ENCODE data around the gene RUSC2.
"Not testable (repeated sequence)": the region's sequence is repeated elsewhere in the genome, so short reads cannot be mapped to it uniquely, and the experiment has no call there.

RUSC2 gene

DNA sequence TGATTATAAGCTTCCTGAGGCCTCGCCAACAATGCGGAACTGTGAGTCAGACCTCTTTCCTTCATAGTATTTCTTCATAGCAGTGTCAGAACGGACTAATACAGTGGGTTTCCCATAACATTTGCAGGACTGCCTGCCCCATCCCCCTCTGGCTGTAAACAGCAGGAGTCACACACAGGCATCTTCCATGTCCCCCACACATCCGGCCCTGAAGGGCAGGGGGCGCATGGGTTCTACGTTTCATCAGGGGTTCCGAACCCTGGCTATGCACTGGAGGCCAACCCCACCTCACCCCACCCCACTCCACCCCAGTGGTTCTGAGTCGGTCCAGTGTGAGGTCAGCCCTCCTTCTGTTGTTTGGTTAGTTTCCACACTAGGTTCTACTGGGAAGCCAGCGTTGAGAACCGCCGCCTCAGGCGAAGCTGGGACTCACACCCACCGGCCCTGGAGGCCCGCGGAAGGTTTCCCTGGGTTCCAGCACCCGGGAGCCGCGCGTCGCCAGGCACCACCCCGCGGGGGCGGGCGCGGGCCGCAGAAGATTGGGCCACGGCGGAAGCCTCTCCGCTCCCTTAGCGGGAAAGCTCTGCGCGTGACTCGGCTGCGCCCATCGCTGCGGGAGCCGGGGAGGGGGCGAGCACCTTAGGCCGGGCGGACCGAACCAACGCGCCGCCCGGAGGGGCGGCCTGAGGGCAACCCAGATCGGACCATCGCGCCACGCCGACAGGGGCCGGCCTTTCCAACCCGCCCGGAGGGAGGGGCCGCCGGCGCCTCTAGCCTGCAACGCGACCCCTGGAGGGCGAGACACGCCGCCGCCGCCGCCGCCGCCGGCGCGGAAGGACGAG, at the start of gene RUSC2:
RUSC2 (plus strand) TSS at position 799 of the 842 bp plus-strand sequence. CDS start 56,411 bp downstream, outside the sequence.
- DNase-seq = peak; percentile 80 to 81

DNA sequence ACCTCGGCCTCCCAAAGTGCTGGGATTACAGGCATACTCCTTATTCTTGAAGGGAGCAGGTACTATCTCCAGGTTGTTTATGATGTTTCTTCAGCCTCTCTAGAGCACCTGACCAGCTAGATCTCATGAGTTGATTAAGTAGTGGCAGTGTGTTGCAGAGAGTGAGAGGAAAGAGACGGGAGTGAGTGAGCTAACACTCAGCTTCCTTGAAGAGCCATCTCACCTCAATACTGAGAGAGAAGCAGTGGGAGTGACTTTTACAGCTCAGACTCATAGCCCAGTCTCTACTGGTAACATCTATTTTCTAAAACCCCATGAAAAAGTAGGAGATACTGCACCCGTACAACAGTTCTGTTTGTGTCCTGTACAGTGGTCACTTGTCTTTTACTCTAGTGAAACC, 43.9 kb upstream of the RUSC2 start:
- DNase-seq = no peak

DNA sequence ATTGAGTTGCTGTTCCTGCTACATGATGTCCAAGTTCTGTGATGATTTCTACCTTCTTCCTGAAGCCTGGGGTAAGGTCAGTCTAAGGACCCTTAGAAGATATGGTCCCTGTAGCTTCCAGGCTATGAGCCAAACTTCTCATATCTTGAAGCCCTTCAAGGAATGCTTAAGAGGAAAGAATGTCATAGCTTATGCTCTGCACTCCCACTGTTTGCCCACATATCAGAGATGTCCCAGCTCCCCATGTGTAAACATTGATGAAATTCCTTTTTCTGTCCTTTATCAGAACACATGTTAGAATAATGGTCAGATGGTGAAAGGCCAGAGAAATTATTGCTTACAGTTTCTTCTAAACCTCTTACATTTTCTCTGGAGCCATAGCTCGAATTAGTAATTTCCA, 41.4 kb upstream of the RUSC2 start:
- no peak for DNase-seq

GRCh38 chr9:35452481-35452880, 37.4 kb upstream of the RUSC2 start:
- DNase-seq = no peak

DNA sequence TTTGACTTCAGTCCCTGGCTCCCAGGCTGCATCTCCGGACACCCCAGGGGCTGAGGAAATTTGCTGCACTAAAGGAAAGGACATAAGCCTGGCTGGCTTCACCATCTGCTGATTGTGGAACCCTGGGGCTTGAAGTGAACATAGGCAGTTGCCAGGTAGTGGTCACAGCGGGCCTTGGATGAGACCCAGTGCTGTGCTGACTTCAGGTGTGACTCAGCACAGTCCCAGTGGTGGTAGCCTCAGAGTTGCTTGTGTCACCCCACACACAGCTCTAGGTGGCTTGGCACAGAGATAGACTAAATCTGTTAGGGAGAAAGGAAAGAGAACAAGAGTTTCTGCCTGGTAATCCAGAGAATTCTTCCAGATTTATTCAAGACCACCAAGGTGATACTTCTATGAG, 36.1 kb upstream of the RUSC2 start:
- DNase-seq = no peak

GRCh38 chr9:35464141-35465025, 25.5 kb upstream of the RUSC2 start:
- DNase-seq = no peak

GRCh38 chr9:35470340-35470739, 19.6 kb upstream of the RUSC2 start:
- no peak for DNase-seq

DNA sequence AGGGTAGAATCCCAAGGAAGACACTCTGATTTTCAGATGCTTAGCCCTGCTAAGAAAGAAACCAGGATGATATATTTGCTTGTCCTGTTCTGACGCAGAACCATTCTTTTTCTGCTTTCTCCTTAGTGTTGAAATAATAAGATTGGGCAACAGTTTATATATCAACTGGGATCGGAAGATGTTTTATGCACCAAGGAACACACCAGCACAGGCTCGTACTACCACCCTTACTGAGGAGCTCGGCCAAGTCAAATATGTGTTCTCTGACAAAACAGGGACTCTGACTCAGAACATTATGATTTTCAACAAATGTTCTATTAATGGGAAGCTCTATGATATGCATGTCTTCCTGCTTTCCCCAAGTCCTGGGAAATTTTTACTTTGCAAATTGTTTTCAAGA, 19.0 kb upstream of the RUSC2 start:
- DNase-seq = no peak

DNA sequence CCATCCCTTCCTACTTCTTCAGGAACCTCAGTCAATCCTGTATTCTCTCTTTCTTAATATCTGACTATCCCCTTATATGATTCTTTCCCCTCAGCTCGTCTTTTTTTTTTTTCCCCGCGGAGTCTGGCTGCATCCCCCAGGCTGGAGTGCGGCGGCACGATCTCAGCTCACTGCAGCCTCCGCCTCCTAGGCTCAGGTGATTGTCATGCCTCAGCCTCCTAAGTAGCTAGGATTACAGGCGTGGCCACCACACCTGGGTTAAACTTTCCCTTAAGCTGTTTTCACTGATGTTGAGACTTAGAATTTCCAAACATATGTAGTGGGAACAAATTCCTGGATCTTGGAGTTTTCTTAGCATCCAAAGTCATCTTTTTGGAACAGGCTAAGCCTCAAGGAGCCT, 13.3 kb upstream of the RUSC2 start:
- no peak for DNase-seq

DNA sequence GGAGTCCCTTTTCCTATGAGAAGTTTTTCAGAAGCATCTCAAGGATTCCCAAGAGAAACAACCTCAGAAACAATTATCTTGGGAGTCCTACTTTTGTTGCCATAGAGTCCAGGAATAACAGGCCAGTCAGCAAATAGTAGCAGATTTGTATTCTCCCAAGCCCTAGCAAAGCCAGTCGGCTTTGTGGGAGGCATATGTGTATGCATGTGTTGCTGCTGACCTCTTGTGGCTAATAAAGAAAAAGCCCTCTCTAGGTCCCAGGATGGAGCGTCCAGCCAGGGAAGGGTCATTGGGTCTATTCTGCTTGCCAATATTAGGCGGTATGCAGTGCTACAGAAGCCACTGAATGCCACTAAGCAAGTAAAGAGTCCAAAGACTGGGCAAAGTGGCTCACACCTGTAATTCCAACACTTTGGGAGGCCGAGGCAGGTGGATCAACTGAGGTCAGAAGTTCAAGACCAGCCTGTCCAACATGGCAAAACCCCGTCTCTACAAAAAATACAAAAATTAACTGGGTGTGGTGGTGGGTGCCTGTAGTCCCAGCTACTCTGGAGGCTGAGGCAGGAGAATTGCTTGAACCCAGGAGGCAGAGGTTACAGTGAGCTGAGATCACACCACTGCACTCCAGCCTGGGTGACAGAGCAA, 12.6 kb upstream of the RUSC2 start:
- peak; percentile 25 to 73 for DNase-seq

GRCh38 chr9:35478871-35479270, 11.0 kb upstream of the RUSC2 start:
- no peak for DNase-seq

- DNase-seq = peak in 1 of 2 experiments; percentile 27
These were observed 8.4 kb upstream of the RUSC2 start for GRCh38 chr9:35481347-35481975.

DNA sequence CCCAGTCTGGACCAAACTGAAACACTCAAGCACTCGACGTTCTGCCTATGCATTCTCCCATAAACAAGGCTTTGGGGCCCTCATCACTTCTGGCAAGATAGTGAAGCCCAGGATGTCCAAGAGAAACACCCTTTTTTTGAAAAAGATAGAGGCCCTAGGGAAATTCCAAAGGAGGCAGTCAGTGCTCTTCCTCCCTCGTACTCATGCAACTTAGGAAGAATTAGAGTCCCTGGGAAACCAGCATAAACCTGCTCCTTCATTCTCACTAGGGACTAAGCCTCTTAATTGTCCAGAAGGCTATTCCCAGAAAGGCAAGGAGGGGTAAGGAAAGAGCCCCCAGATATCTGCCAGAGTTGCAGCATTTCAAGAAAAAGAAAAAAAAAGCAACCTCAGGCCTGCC, 7.8 kb upstream of the RUSC2 start:
- no peak for DNase-seq

DNA sequence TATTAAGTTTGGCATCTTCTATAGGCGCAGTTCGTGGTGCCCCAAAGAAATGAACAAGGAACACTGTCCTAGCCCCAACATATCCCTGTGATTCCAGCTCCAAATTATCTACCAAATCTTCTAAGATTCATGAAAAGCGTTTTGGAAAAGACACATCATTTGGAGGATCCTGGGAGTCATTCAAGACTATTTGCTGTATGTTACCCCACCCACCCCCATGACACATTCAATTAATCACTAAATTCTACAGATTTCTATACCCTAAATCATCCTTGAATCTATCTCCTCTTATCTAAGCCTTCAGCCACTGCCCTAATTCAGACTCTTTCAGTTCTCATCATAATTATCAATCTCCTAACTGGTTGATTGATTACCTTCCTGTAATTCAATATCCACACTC, 5.5 kb upstream of the RUSC2 start:
- no peak for DNase-seq

GRCh38 chr9:35487081-35487480, 2.8 kb upstream of the RUSC2 start:
- DNase-seq = no peak

DNA sequence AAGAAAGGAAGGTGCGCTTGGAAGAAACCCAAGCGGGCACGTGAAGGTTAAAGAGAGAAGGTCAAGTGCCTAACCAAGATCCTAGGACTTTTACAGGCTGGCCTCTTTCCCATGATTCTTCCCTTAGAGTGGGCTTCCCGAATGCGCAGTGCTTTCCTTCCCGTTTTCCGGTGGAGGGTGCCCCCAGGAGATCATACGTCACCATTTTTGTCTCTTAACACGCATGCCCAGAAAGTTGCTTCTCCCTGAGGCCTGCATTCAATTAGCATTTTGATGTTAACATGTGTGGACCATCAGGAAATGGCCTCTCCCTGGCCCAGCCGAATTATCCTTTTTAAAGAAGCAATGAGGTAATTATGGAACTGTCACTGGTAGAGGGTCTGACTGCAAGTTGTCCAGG, 1.9 kb upstream of the RUSC2 start:
- no peak for DNase-seq

GRCh38 chr9:35488566-35489312, 1.2 kb upstream of the RUSC2 start:
- peak in 1 of 2 experiments; percentile 42 for DNase-seq

- no peak for DNase-seq
These were observed 421 bp downstream of the RUSC2 start for GRCh38 chr9:35490155-35490909.

- no peak for DNase-seq
These were observed 1.1 kb downstream of the RUSC2 start for GRCh38 chr9:35490910-35491465.

DNA sequence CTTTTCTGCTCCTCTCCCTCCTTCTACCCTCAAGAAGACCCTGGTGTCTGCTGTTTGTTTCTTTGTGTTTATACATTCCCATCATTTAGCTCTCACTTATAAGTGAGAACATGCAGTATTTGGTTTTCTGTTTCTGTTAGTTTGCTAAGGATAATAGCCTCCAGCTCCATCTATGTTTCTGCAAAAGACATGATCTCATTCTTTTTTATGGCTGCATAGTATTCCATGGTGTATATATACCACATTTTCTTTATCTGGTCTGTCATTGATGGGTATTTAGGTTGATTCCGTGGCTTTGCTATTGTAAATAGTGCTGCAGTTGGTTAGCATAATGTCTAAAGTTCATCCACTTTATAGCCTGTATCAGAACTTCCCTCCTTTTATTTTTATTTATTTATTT, 3.2 kb downstream of the RUSC2 start:
- not testable (repeated sequence) for DNase-seq

DNA sequence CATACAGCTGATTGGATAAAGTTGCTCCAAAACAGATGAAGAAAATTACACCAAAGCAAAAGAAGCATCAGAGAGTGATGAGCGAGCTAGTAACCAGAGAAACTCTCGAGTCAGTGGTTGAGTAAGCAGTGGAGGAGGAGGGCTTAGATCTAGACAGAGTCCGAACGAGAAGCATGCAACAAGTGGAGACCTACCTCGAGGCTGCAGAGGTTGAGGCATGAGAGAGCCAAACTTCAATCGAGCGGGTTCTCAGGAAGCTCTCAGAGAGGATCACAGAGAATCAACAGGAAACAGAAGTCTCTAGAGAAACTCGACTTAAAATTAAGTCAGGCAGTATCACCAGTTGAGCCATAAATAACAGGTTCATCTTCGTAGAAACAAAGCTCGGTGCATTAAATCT, 6.1 kb downstream of the RUSC2 start:
- no peak for DNase-seq

All from NCI-H524 (cell line).